SK-N-SH treated with all-trans-retinoic acid at 6 μM for 48 hours (cell line): ENCODE measurements around the gene ITPKB.

Source experiments
- ATAC-seq: fragments of 200-7000 bp; cut with Tn5 transposase; 3 replicates; pipeline ENCODE4 v1.9.1; 2020; ENCODE audit warnings: mild to moderate bottlenecking, moderate library complexity
- CREB5 ChIP-seq: fragments of 250-450 bp; sonication (Bioruptor Pico); IDR thresholded peaks from 2 replicates; pipeline ENCODE4 v1.5.1; 2020; ENCODE audit warnings: low read depth, mild to moderate bottlenecking, moderate library complexity
- CSRNP3 ChIP-seq: fragments of 250-450 bp; sonication (Bioruptor Pico); IDR thresholded peaks from 2 replicates; pipeline ENCODE4 v1.5.1; 2021; ENCODE audit warnings: mild to moderate bottlenecking, moderate library complexity
- ESRRG ChIP-seq: fragments of 250-450 bp; sonication (Bioruptor Pico); IDR thresholded peaks from 2 replicates; pipeline ENCODE4 v1.6.1; 2021; ENCODE audit warnings: mild to moderate bottlenecking
- GLIS3 ChIP-seq: fragments of 250-450 bp; sonication (Bioruptor Pico); IDR thresholded peaks from 2 replicates; pipeline ENCODE4 v1.5.0; 2020; ENCODE audit warnings: mild to moderate bottlenecking, moderate library complexity
- ISL1 ChIP-seq: fragments of 250-450 bp; sonication (Bioruptor Pico); IDR thresholded peaks from 2 replicates; pipeline ENCODE4 v2.1.2; 2022; ENCODE audit warnings: mild to moderate bottlenecking, moderate library complexity
- PATZ1 ChIP-seq: fragments of 250-450 bp; sonication (Bioruptor Pico); IDR thresholded peaks from 2 replicates; pipeline ENCODE4 v1.8.0; 2020; ENCODE audit warnings: mild to moderate bottlenecking, moderate library complexity, borderline replicate concordance
- POU6F1 ChIP-seq: fragments of 250-450 bp; sonication (Bioruptor Pico); IDR thresholded peaks from 2 replicates; pipeline ENCODE4 v1.8.0; 2021; ENCODE audit warnings: low read depth, mild to moderate bottlenecking, moderate library complexity, borderline replicate concordance
- PPARA ChIP-seq: fragments of 250-450 bp; sonication (Bioruptor Pico); IDR thresholded peaks from 2 replicates; pipeline ENCODE4 v1.5.0; 2020; ENCODE audit warnings: mild to moderate bottlenecking, borderline replicate concordance
- RARB ChIP-seq: fragments of 250-450 bp; sonication (Bioruptor Pico); IDR thresholded peaks from 2 replicates; pipeline ENCODE4 v1.8.0; 2021; ENCODE audit warnings: mild to moderate bottlenecking, moderate library complexity
- SNAI2 ChIP-seq: fragments of 250-450 bp; sonication (Bioruptor Pico); IDR thresholded peaks from 2 replicates; pipeline ENCODE4 v1.5.0; 2020; ENCODE audit warnings: mild to moderate bottlenecking, moderate library complexity
- TCF4 ChIP-seq: fragments of 250-450 bp; sonication (Bioruptor Pico); IDR thresholded peaks from 2 replicates; pipeline ENCODE4 v1.8.0; 2021; ENCODE audit warnings: mild to moderate bottlenecking, moderate library complexity, borderline replicate concordance
- TOX ChIP-seq: fragments of 250-450 bp; sonication (Bioruptor Pico); IDR thresholded peaks from 2 replicates; pipeline ENCODE4 v1.8.0; 2021; ENCODE audit warnings: mild to moderate bottlenecking, moderate library complexity, borderline replicate concordance
- TSHZ2 ChIP-seq: fragments of 250-450 bp; sonication (Bioruptor Pico); IDR thresholded peaks from 2 replicates; pipeline ENCODE4 v1.5.0; 2020; ENCODE audit warnings: mild to moderate bottlenecking, moderate library complexity
- ZC3H10 ChIP-seq: fragments of 250-450 bp; sonication (Bioruptor Pico); IDR thresholded peaks from 2 replicates; pipeline ENCODE4 v1.5.1; 2021; ENCODE audit warnings: mild to moderate bottlenecking, moderate library complexity
- ZFP3 ChIP-seq: fragments of 250-450 bp; sonication (Bioruptor Pico); IDR thresholded peaks from 2 replicates; pipeline ENCODE4 v1.5.0; 2020; ENCODE audit warnings: mild to moderate bottlenecking, moderate library complexity
- ZFP30 ChIP-seq: fragments of 450-650 bp; formaldehyde crosslinking; IDR thresholded peaks from 2 replicates; pipeline ENCODE4 v1.5.0; 2022; ENCODE audit warnings: mild to moderate bottlenecking, moderate library complexity
- ZNF565 ChIP-seq: fragments of 450-650 bp; formaldehyde crosslinking; conservative IDR thresholded peaks from 2 replicates; pipeline ENCODE4 v1.5.0; 2020; ENCODE audit warnings: low read depth, mild to moderate bottlenecking, moderate library complexity
- ZNF70 ChIP-seq: fragments of 450-650 bp; formaldehyde crosslinking; IDR thresholded peaks from 2 replicates; pipeline ENCODE4 v1.5.0; 2020; ENCODE audit warnings: mild to moderate bottlenecking, moderate library complexity
- ZNF8 ChIP-seq: fragments of 450-650 bp; formaldehyde crosslinking; IDR thresholded peaks from 2 replicates; pipeline ENCODE4 v1.5.0; 2020; ENCODE audit warnings: mild to moderate bottlenecking, moderate library complexity

The ITPKB gene

GRCh38 chr1:226634166-226634588 lies 104.9 kb downstream of the ITPKB start (continued):
- TF ChIP-seq ZFP3 (CRISPR knock-in tag) = no peak
- TF ChIP-seq RARB = no peak
- no peak for TF ChIP-seq PATZ1 (CRISPR knock-in tag)
- TF ChIP-seq TSHZ2 = no peak
- no peak for TF ChIP-seq ZNF70
- no peak for TF ChIP-seq ZNF8 (CRISPR knock-in tag)
- TF ChIP-seq, all 23 proteins: peak for 0

- ATAC-seq = peak; percentile 26; the same call in 2 of the 3 replicates
- TF ChIP-seq GLIS3 (no peak), CSRNP3 (CRISPR knock-in tag) (no peak), TOX (CRISPR knock-in tag) (no peak), RARB (no peak), SNAI2 (CRISPR knock-in tag) (no peak), ESRRG (CRISPR knock-in tag) (no peak), POU6F1 (CRISPR knock-in tag) (no peak), ZC3H10 (CRISPR knock-in tag) (no peak), ZNF70 (no peak), ZNF8 (CRISPR knock-in tag) (no peak), PATZ1 (CRISPR knock-in tag) (no peak)
- TF ChIP-seq, all 23 proteins: peak for 0
These were observed 105.4 kb downstream of the ITPKB start for GRCh38 chr1:226633541-226634165.

- ATAC-seq = no peak
- no peak for TF ChIP-seq CSRNP3 (CRISPR knock-in tag)
- TF ChIP-seq CREB5 (CRISPR knock-in tag) = no peak
- no peak for TF ChIP-seq ISL1 (CRISPR knock-in tag)
- no peak for TF ChIP-seq GLIS3
- TF ChIP-seq POU6F1 (CRISPR knock-in tag) = no peak
- TF ChIP-seq SNAI2 (CRISPR knock-in tag) = no peak
- no peak for TF ChIP-seq ZNF565 (CRISPR knock-in tag)
- TF ChIP-seq ZNF8 (CRISPR knock-in tag) = no peak
- TF ChIP-seq ZC3H10 (CRISPR knock-in tag) = no peak
- no peak for TF ChIP-seq ZFP30 (CRISPR knock-in tag)
- TF ChIP-seq PPARA (CRISPR knock-in tag) = no peak
- TF ChIP-seq TCF4 (CRISPR knock-in tag) = no peak
- no peak for TF ChIP-seq TOX (CRISPR knock-in tag)
- no peak for TF ChIP-seq RARB
- no peak for TF ChIP-seq ESRRG (CRISPR knock-in tag)
- TF ChIP-seq ZNF70 = no peak
These were observed 106.1 kb downstream of the ITPKB start for GRCh38 chr1:226632922-226633351.
